ENCODE measurements around the gene CRNN.

Gene CRNN

GRCh38 chr1:152419917-152420316 lies 5.9 kb upstream of the CRNN start:
- no peak for DNase-seq (ENCODE audit: low read depth in 2 of 2)

- DNase-seq (ENCODE audit: low read depth in 2 of 2), result no peak
Observed at GRCh38 chr1:152415454-152416227, 1.6 kb upstream of the CRNN start.

- DNase-seq (ENCODE audit: low read depth in 2 of 2), result no peak
Observed at GRCh38 chr1:152412756-152413155, 1.3 kb downstream of the CRNN start.

GRCh38 chr1:152411134-152411533 lies 2.9 kb downstream of the CRNN start:
- DNase-seq (ENCODE audit: low read depth in 2 of 2), result no peak

- no peak for DNase-seq (ENCODE audit: low read depth in 2 of 2)
Observed at GRCh38 chr1:152410599-152410998, 3.5 kb downstream of the CRNN start.

- DNase-seq (ENCODE audit: low read depth in 2 of 2), result no peak
Observed at GRCh38 chr1:152410028-152410427, 4.0 kb downstream of the CRNN start.

- DNase-seq (ENCODE audit: low read depth in 2 of 2), result no peak
Observed at GRCh38 chr1:152408664-152409063, 5.4 kb downstream of the CRNN start.

GRCh38 chr1:152398812-152399698 lies 15.0 kb downstream of the CRNN start:
- no peak for DNase-seq (ENCODE audit: low read depth in 2 of 2)

GRCh38 chr1:152397474-152397873 lies 16.6 kb downstream of the CRNN start:
- DNase-seq (ENCODE audit: low read depth in 2 of 2), result no peak

- no peak for DNase-seq (ENCODE audit: low read depth in 2 of 2)
Observed at GRCh38 chr1:152394151-152394550, 19.9 kb downstream of the CRNN start.

- DNase-seq (ENCODE audit: low read depth in 2 of 2), result no peak
Observed at GRCh38 chr1:152392909-152393308, 21.2 kb downstream of the CRNN start.

GRCh38 chr1:152388889-152389288 lies 25.2 kb downstream of the CRNN start:
- no peak for DNase-seq (ENCODE audit: low read depth in 2 of 2)

- DNase-seq (ENCODE audit: low read depth in 2 of 2), result no peak
Observed at GRCh38 chr1:152386940-152387339, 27.1 kb downstream of the CRNN start.

- no peak for DNase-seq (ENCODE audit: low read depth in 2 of 2)
Observed at GRCh38 chr1:152380932-152381331, 33.1 kb downstream of the CRNN start.

- DNase-seq (ENCODE audit: low read depth in 2 of 2), result no peak
Observed at GRCh38 chr1:152374451-152374850, 39.6 kb downstream of the CRNN start.

GRCh38 chr1:152372672-152373071 lies 41.4 kb downstream of the CRNN start:
- DNase-seq (ENCODE audit: low read depth in 2 of 2), result no peak

GRCh38 chr1:152367436-152367835 lies 46.6 kb downstream of the CRNN start:
- DNase-seq (ENCODE audit: low read depth in 2 of 2), result no peak

- no peak for DNase-seq (ENCODE audit: low read depth in 2 of 2)
Observed at GRCh38 chr1:152359906-152360305, 54.2 kb downstream of the CRNN start, which contains the start of gene FLG2. Gene FLG2 (minus strand): TSS chr1:152360006. CDS start chr1:152358884, 1,122 bp downstream.
